Measurements from ENCODE around the gene RIPK1. TPM values are rescaled to one million over a fixed set of nuclear protein-coding genes. Genes with fewer than 3 reads are reported as not detected.

The RIPK1 gene
- total RNA-seq, 1 donor from 2014 or later: 21.8 TPM

GRCh38 chr6:3157131-3157933 is 89.0 kb downstream of the RIPK1 start, which contains the start of gene TUBB2A:
Gene TUBB2A, minus strand, starts transcription at chr6:3157544. Its CDS starts 81 bp downstream, at chr6:3157463.
- no peaks in the 10 kb centered on the region for H3K36me3 Mint-ChIP-seq (ENCODE audit: low read depth)
- no peaks in the 10 kb centered on the region for H3K9me3 Mint-ChIP-seq
- CTCF ChIA-PET: interaction anchor here (0.6 to 1.3 kb wide), 5 partner anchors 30 to 104 kb away, joined by 3 to 5 read pairs (median 3); partner anchors contain the start of gene PSMG4
- peaks cover 31% of the 10 kb centered on the region for H3K4me1 Mint-ChIP-seq
- peak within 1 kb of the TSS; percentile 85 for H3K4me3 Mint-ChIP-seq
- ATAC-seq (ENCODE audit: low read depth) (peak; percentile 89), DNase-seq (peak; percentile 91)
- POLR2A ChIA-PET: interaction anchor here (0.6 to 1.2 kb wide), 6 partner anchors 38 to 864 kb away, joined by 3 to 5 read pairs (median 4); partner anchors contain the start of genes BPHL, PSMG4 and RIPK1
- peaks cover 3% of the 10 kb centered on the region for H3K27me3 Mint-ChIP-seq
- TF ChIP-seq, protein P1, sequence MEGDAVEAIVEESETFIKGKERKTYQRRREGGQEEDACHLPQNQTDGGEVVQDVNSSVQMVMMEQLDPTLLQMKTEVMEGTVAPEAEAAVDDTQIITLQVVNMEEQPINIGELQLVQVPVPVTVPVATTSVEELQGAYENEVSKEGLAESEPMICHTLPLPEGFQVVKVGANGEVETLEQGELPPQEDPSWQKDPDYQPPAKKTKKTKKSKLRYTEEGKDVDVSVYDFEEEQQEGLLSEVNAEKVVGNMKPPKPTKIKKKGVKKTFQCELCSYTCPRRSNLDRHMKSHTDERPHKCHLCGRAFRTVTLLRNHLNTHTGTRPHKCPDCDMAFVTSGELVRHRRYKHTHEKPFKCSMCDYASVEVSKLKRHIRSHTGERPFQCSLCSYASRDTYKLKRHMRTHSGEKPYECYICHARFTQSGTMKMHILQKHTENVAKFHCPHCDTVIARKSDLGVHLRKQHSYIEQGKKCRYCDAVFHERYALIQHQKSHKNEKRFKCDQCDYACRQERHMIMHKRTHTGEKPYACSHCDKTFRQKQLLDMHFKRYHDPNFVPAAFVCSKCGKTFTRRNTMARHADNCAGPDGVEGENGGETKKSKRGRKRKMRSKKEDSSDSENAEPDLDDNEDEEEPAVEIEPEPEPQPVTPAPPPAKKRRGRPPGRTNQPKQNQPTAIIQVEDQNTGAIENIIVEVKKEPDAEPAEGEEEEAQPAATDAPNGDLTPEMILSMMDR (IDR thresholded peaks at IDR 0.05): no peak
- peak within 1 kb of the TSS; percentile 83 for H3K27ac Mint-ChIP-seq
- intact Hi-C loops (cut with micrococcal nuclease): loop anchor here (1.0 to 5.0 kb wide), 6 partner anchors 31 to 977 kb away; partner anchors contain the start of genes BPHL and ECI2

GRCh38 chr6:3159805-3160781 is 91.8 kb downstream of the RIPK1 start:
- TF ChIP-seq, protein P1 (IDR thresholded peaks at IDR 0.05): no peak
- ChIA-PET CTCF (no interaction called here), POLR2A (interaction anchor here (0.9 kb wide), 1 partner anchor 393 kb away, joined by 3 read pairs; no protein-coding TSS in a partner anchor)
- H3K36me3 Mint-ChIP-seq (ENCODE audit: low read depth): no peaks in the 10 kb centered on the region
- ATAC-seq (ENCODE audit: low read depth): no peak
- no peak overlapping the region for H3K4me3 Mint-ChIP-seq
- intact Hi-C loops (cut with micrococcal nuclease): loop anchor here (5.0 kb wide), 1 partner anchor 587 kb away; no protein-coding TSS in a partner anchor
- H3K4me1 Mint-ChIP-seq: peaks cover 36% of the 10 kb centered on the region
- peak overlapping the region; percentile 32 for H3K27ac Mint-ChIP-seq
- no peak for DNase-seq
- H3K27me3 Mint-ChIP-seq: peaks cover 3% of the 10 kb centered on the region
- H3K9me3 Mint-ChIP-seq: no peaks in the 10 kb centered on the region

DNA sequence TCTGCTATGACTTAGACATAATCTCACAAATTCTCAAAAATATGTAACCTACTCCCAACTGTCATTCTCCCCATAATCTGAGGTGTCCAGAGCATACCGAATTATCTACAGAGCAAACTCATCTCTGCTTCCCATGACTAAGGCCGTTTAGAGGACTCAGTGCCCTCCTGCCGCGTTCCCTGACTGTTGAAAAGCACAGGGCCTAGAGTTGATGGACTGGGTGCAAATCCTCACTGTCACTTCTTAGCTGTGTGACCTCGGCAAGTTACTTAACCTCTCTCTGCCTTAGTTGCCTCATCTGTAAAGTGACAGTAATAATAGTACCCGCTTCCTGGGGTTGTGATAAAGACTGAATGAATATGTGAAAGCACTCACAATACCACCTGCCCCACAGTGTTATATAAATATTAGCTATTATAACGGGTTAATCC is 93.8 kb downstream of the RIPK1 start:
- no peak for ATAC-seq (ENCODE audit: low read depth)
- Mint-ChIP-seq H3K4me3 (peak overlapping the region; percentile 81), H3K27ac (no peak overlapping the region), H3K9me3 (no peaks in the 10 kb centered on the region), H3K4me1 (peaks cover 28% of the 10 kb centered on the region), H3K36me3 (ENCODE audit: low read depth) (no peaks in the 10 kb centered on the region), H3K27me3 (no peaks in the 10 kb centered on the region)
- DNase-seq: no peak
- ChIA-PET POLR2A (interaction anchor here (0.6 to 1.0 kb wide), 4 partner anchors 22 to 1300 kb away, joined by 3 to 7 read pairs (median 4); partner anchors contain the start of gene PSMG4), CTCF (interaction anchor here (0.9 kb wide), 1 partner anchor 89 kb away, joined by 4 read pairs; no protein-coding TSS in a partner anchor)
- TF ChIP-seq, protein P1 (IDR thresholded peaks at IDR 0.05): no peak
- intact Hi-C loops (cut with micrococcal nuclease): loop anchor here (1.0 to 2.0 kb wide), 4 partner anchors 47 to 857 kb away; partner anchors contain the start of genes PSMG4 and RIPK1

DNA sequence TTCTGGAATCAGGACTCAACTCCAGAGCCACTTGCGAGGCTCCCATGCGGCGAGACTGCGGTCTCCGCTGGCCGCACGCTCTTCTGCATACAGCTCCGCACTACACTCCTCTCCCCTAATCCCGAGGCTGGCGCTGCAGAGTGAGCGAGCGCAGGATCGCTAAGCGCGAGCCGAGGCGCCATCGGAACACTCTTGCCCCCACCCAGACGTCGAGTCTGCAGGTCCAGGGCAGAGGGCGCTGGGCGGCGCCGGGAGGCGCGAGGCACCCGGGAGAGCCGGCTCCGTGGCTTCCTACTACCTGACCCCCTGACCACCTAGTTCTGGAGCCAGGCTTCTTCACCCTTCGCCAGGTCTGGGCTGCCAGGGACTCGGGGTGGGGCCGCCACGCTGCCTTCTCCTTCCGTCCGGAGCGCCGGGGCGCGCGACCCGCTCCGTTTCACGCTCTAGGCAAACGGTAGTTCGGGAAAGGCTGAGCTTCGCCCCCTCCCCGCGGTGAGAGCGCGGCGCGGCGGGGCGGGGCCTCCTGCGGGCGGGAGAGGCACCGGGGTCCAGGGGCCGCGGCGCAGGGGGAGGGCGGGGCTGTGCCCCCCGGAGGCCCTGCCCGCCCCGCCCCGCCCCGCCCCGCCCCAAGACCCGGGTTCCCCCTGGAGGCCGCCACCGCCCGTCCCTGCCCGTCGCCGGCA is 94.4 kb downstream of the RIPK1 start:
- CTCF ChIA-PET: interaction anchor here (0.9 kb wide), 1 partner anchor 88 kb away, joined by 4 read pairs; no protein-coding TSS in a partner anchor
- H3K27me3 Mint-ChIP-seq: peaks cover 2% of the 10 kb centered on the region
- no peaks in the 10 kb centered on the region for H3K36me3 Mint-ChIP-seq (ENCODE audit: low read depth)
- no peaks in the 10 kb centered on the region for H3K9me3 Mint-ChIP-seq
- intact Hi-C loops (cut with micrococcal nuclease): loop anchor here (1.0 to 2.0 kb wide), 7 partner anchors 46 to 856 kb away; partner anchors contain the start of genes PSMG4 and RIPK1
- POLR2A ChIA-PET: interaction anchor here (0.6 to 1.0 kb wide), 4 partner anchors 22 to 1300 kb away, joined by 3 to 7 read pairs (median 4); partner anchors contain the start of gene PSMG4
- H3K27ac Mint-ChIP-seq: peak overlapping the region; percentile 69
- TF ChIP-seq, protein P1 (IDR thresholded peaks at IDR 0.05): no peak
- peak; percentile 82 for ATAC-seq (ENCODE audit: low read depth)
- peak overlapping the region; percentile 87 for H3K4me3 Mint-ChIP-seq
- DNase-seq: peak; percentile 70
- peaks cover 28% of the 10 kb centered on the region for H3K4me1 Mint-ChIP-seq
